Epithelial cell of esophagus (primary cell): ENCODE results near the gene RSRC1.

Source experiments
- DNase-seq: peaks from one replicate; pipeline ENCODE4 v3.0.0; 2010; ENCODE audit warnings: low read depth
- H3K4me3 ChIP-seq: 2 replicates; pipeline ENCODE4 v1.5.1; 2011; ENCODE audit warnings: mild to moderate bottlenecking, low read length, control low read depth
- TF ChIP-seq, protein P1 (sequence below): IDR thresholded peaks from 2 replicates; pipeline ENCODE4 v1.5.1; 2011; ENCODE audit warnings: low read depth, mild to moderate bottlenecking, low read length, control low read depth, inconsistent platforms; ENCODE audit not compliant: insufficient read depth; ENCODE audit errors: missing control alignments

Gene RSRC1

DNA sequence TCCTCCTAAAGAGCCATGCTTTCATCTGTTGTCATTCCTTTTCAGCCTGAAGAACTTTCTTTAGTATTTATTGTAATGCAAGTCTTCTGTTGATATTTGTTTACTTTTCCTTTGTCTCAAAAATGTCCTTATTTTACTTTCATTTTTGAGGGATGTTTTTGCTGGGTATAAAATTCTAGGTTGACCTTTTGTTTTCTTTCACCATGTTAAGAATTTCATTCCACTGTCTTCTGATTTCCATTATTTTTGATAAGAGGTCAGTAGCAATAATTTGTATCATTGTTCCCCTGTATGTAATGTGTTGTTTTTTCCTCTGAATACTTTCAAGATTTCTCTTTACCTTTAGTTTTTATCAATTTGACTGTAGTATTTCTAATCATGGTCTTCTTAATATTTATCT lies 91.1 kb downstream of the RSRC1 start:
- TF ChIP-seq, protein P1, sequence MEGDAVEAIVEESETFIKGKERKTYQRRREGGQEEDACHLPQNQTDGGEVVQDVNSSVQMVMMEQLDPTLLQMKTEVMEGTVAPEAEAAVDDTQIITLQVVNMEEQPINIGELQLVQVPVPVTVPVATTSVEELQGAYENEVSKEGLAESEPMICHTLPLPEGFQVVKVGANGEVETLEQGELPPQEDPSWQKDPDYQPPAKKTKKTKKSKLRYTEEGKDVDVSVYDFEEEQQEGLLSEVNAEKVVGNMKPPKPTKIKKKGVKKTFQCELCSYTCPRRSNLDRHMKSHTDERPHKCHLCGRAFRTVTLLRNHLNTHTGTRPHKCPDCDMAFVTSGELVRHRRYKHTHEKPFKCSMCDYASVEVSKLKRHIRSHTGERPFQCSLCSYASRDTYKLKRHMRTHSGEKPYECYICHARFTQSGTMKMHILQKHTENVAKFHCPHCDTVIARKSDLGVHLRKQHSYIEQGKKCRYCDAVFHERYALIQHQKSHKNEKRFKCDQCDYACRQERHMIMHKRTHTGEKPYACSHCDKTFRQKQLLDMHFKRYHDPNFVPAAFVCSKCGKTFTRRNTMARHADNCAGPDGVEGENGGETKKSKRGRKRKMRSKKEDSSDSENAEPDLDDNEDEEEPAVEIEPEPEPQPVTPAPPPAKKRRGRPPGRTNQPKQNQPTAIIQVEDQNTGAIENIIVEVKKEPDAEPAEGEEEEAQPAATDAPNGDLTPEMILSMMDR = no peak
- no peak for DNase-seq
- no peak overlapping the region for H3K4me3 ChIP-seq

DNA sequence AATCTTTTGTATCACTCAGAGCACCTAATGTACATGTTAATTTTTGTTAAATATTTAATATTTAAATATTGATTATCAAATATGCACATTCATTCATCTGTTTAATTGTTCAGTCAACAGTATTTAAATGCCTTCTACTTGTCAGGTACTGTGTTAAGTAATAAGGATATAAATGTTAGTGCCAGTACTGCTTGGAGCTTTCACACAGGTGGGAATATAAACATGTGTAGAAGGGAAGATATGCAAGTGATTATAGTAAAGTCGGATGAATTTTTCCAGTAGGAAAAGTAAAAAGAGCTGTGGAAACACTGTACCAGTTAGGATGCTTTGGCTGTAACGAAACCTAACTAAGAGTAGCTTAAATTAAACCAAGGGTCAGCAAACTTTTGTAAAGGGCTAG lies 95.4 kb downstream of the RSRC1 start:
- TF ChIP-seq, protein P1 = no peak
- no peak for DNase-seq
- no peak overlapping the region for H3K4me3 ChIP-seq

DNA sequence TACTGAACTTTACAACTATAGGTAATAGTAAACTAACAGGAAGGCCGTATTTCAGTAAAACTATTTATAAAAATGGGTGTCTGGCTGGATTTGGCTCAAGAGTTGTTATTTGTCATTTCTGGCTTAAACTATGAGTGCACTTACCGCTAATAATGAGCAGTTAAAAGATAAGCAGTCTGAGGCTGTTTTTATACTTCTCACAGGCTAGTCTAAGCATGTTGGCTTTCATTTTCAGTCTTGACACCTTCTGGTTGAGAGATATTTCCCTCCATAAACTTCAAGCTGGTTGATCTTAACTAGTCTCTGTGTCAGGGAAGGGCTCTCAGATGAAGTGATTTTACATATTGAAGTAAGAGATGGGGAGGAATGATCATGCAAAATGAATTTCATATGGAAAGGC lies 96.1 kb downstream of the RSRC1 start:
- TF ChIP-seq, protein P1 = no peak
- H3K4me3 ChIP-seq = no peak overlapping the region
- DNase-seq = no peak

DNA sequence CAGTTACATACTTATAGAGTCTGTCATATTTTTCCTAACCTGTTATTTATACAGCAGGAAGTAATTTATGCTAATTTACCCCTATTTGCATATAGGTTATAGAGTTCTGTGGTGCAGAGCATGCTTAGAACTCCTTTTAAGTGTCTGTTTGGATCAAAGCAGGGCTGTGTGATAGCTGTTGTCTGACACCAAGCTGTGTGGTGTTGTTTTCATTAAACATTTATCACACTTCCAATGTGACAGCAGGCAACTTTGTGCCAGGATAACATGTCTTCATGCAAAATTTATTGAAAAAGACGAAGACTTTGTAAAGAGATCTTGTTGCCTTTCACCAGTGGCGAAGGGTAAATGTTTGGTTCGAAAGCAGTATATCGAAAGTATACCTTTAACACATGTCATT lies 100.2 kb downstream of the RSRC1 start:
- TF ChIP-seq, protein P1 = no peak
- DNase-seq = no peak
- H3K4me3 ChIP-seq = no peak overlapping the region

DNA sequence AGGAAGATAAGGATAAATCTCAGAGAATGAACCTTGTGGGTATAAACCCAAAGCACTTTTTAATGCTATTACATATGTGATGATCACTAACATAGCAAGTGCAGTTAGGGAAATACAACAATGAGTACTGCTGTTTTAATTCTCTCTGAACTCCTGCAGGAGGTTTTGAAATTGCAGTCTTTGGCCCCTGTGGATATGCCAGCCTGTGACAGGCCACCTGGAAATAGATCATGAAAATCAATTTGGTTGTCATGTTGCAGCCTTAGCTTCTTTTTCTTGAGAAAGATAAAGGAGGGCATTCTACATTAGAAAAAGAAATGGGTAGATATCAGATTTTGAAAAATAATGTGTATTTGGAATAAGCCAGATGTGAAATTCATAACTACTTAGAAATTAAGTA lies 103.6 kb downstream of the RSRC1 start:
- TF ChIP-seq, protein P1 = no peak
- DNase-seq = no peak
- H3K4me3 ChIP-seq = no peak overlapping the region

DNA sequence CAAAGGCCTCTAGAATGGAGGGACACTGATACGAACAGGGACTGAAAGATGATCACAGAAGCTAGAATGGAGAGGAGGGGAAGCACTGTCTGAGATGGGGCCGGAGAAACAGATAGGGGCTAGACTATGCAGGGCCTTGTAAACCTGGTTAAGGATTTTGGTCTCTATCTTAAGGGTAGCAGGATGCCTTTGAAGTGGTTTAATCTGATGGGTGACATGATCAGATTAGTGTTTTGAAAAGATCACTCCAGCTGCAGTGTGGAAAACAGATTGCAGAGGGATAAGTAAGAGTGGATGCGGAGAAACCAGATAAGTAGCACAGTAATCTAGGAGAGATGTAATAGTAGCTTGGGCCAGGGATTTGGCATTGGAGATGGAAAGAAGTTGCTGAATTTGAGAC lies 108.1 kb downstream of the RSRC1 start:
- TF ChIP-seq, protein P1 = no peak
- no peak for DNase-seq

DNA sequence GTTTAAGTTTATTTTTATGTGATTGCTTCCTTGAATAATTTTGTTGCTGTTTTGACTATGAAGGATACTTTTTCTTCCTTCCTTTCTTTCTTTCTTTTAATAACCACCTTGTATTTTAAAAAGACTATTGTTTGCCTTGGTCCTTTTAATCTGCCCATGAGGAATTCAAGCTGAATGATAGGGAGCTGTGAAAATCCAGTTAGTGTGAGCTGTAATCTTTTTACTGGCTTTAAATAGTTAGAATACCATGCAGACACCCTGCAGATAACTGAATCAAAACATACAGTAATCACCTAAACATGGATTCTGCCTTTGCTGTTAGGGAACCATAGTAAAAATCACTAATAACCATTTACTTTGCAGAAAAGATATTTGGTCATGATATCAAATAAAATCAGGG lies 110.7 kb downstream of the RSRC1 start:
- no peak overlapping the region for H3K4me3 ChIP-seq
- TF ChIP-seq, protein P1 = no peak
- no peak for DNase-seq

More for the DNA sequence above, 108.1 kb downstream of the RSRC1 start:
- H3K4me3 ChIP-seq = no peak overlapping the region
